GM12878 (cell line): ENCODE results near the gene PTPN14. TPM values are rescaled to one million over a fixed set of nuclear protein-coding genes. Genes with fewer than 3 reads are reported as not detected.
A peak's percentile ranks its signal among the peaks of the same experiment; 100 is the strongest.

Source experiments
- ATAC-seq: fragments of 200-7000 bp; cut with Tn5 transposase; 3 replicates; pipeline ENCODE4 v1.9.1; 2020; ENCODE audit warnings: mild to moderate bottlenecking, moderate library complexity
- BruUV-seq: library from RNA; stranded (reverse); fragments of 400-500 nt; replicated peaks from 2 replicates; lab custom pipeline; 2021; lab: Mats Ljungman, UMichigan
- CTCF ChIA-PET: fragments of 300-600 bp; sonication (Branson Sonifier 250); formaldehyde crosslinking; extraction: SDS; loops from one replicate; lab custom pipeline; 2021; ENCODE audit warnings: inconsistent platforms; lab: Yijun Ruan, JAX
- POLR2A ChIA-PET: fragments of 350-600 bp; formaldehyde crosslinking; extraction: SDS; loops from one replicate; lab custom pipeline; 2021; ENCODE audit warnings: inconsistent platforms; lab: Charles Lee
- RAD21 ChIA-PET: fragments of 300-600 bp; sonication (Branson Sonifier 250); formaldehyde crosslinking; loops from one replicate; lab custom pipeline; 2023; ENCODE audit warnings: antibody characterized with exemption; ENCODE audit not compliant: unreplicated experiment; lab: Charles Lee
- SMC1A ChIA-PET: fragments of 300-600 bp; sonication (Branson Sonifier 250); formaldehyde crosslinking; loops from one replicate; lab custom pipeline; 2023; ENCODE audit not compliant: unreplicated experiment, uncharacterized antibody; lab: Charles Lee
- DNase-seq: peaks from one replicate; pipeline ENCODE4 v3.0.0-alpha.2; 2011; ENCODE audit warnings: low read depth, low spot score
- FAIRE-seq: peaks from 3 replicates; lab custom pipeline; 2011; peaks lifted over from hg19 to GRCh38; lab: Jason Lieb, UNC
- H2AFZ ChIP-seq: 2 replicates; pipeline ENCODE4 v1.6.0; 2011; ENCODE audit warnings: low read depth, low read length, control low read depth; ENCODE audit not compliant: control insufficient read depth
- H3K27ac ChIP-seq: 2 replicates; pipeline ENCODE4 v1.5.1; 2011; ENCODE audit warnings: control low read depth; ENCODE audit not compliant: control insufficient read depth, insufficient read depth
- H3K27me3 ChIP-seq, 2 experiments: replicated peaks in 1 of 2; 2 replicates each; pipeline versions ENCODE4 v1.6.0 to v1.6.1; 2011; ENCODE audit warnings: low read length in 1 of 2; ENCODE audit not compliant: control insufficient read depth in 2 of 2, insufficient read depth in 2 of 2
- H3K36me3 ChIP-seq, 2 experiments: 2 replicates each; pipeline ENCODE4 v1.5.1; 2011; ENCODE audit warnings: low read length in 1 of 2; ENCODE audit not compliant: control insufficient read depth in 2 of 2, insufficient read depth in 2 of 2
- H3K4me1 ChIP-seq: 2 replicates; pipeline ENCODE4 v1.6.1; 2011; ENCODE audit warnings: mild to moderate bottlenecking, low read length, moderate library complexity, mixed read lengths; ENCODE audit not compliant: control insufficient read depth, insufficient read depth
- H3K4me2 ChIP-seq: 2 replicates; pipeline ENCODE4 v1.6.0; 2011; ENCODE audit warnings: control low read depth; ENCODE audit not compliant: control insufficient read depth, insufficient read depth
- H3K4me3 ChIP-seq: fragments of 200-600 bp; sonication (generic); 2 replicates; pipeline ENCODE4 v1.5.1; 2016
- H3K79me2 ChIP-seq: 2 replicates; pipeline ENCODE4 v1.6.0; 2011; ENCODE audit warnings: low read length; ENCODE audit not compliant: control insufficient read depth, insufficient read depth
- H3K9ac ChIP-seq: 2 replicates; pipeline ENCODE4 v1.8.0; 2011; ENCODE audit warnings: low read length, control low read depth, mixed read lengths; ENCODE audit not compliant: control insufficient read depth, insufficient read depth
- H3K9me3 ChIP-seq: replicated peaks from 3 replicates; pipeline ENCODE4 v1.5.1; 2011; ENCODE audit warnings: mild to moderate bottlenecking, low read length; ENCODE audit not compliant: control insufficient read depth, insufficient read depth
- H4K20me1 ChIP-seq: 2 replicates; pipeline ENCODE4 v1.6.0; 2011; ENCODE audit not compliant: control insufficient read depth, insufficient read depth
- ASH2L ChIP-seq: fragments of 300-600, 200-600 bp; sonication (generic); IDR thresholded peaks from 2 replicates; pipeline ENCODE4 v1.6.1; 2017; ENCODE audit warnings: low read depth, mild to moderate bottlenecking, borderline replicate concordance
- CBX3 ChIP-seq: fragments of 200-600 bp; sonication (generic); IDR thresholded peaks from 2 replicates; pipeline ENCODE4 v1.6.1; 2016; ENCODE audit warnings: low read depth, borderline replicate concordance
- MXI1 ChIP-seq: fragments of 150-350 bp; IDR thresholded peaks from 2 replicates; pipeline ENCODE4 v1.6.1; 2011; ENCODE audit warnings: low read depth, mild to moderate bottlenecking, inconsistent platforms, low read length, improper control_type of control experiment
- NFXL1 ChIP-seq: fragments of 450-650 bp; IDR thresholded peaks from 2 replicates; pipeline ENCODE4 v1.6.1; 2017; ENCODE audit warnings: antibody characterized with exemption, mild to moderate bottlenecking, borderline replicate concordance
- TBL1XR1 ChIP-seq: IDR thresholded peaks from 2 replicates; pipeline ENCODE4 v1.6.1; 2012; ENCODE audit warnings: low read depth, low read length, improper control_type of control experiment
- ZNF274 ChIP-seq: IDR thresholded peaks from one replicate; pipeline ENCODE4 v1.8.0; 2011; ENCODE audit not compliant: insufficient read length, insufficient read depth
- WGBS: methylation state at CpG from one replicate; pipeline ENCODE4 v1.1.6; 2016; ENCODE audit warnings: low lambda C conversion rate; ENCODE audit not compliant: insufficient replicate concordance, insufficient coverage; ENCODE audit errors: missing lambda C conversion rate; 5-methylcytosine and 5-hydroxymethylcytosine counted together
- in situ Hi-C: fragments of 300-500 bp; cut with MboI; formaldehyde crosslinking; loops from 9 replicates; pipeline ENCODE4 v1.14.3; 2018; ENCODE audit warnings: mixed read lengths
- intact Hi-C: fragments of 100-400 bp; cut with micrococcal nuclease; formaldehyde crosslinking; loops from one replicate; pipeline ENCODE4 v1.14.2; 2022; ENCODE audit not compliant: unreplicated experiment
- polyA plus RNA-seq, 11 experiments: library from polyadenylated mRNA; depleted of rRNA in 4 of 11; unstranded in 6 of 11; stranded (reverse) in 5 of 11; fragments of >200 nt; fragmentation: Nextera tagmentation in 4 of 11; fragmentation: Illumina TruSeq in 1 of 11; extraction: Ambion mirVana in 4 of 11; extraction: Trizol in 1 of 11; gene quantifications; 1 replicate in 1 of 11; 2 replicates in 10 of 11; pipeline versions ENCODE4 v1.2.1 to v1.2.3, GENCODE V29; 2011 to 2016; ENCODE audit warnings: inconsistent platforms in 2 of 11, missing spikeins in 2 of 11, low read depth in 1 of 11
- total RNA-seq, 4 experiments: library from RNA; depleted of rRNA in 3 of 4; stranded (reverse); fragments of >200 nt in 3 of 4; fragmentation: Illumina TruSeq in 1 of 4; extraction: Trizol in 1 of 4; gene quantifications; 2 replicates each; pipeline versions ENCODE4 v1.2.1 to v1.2.3, GENCODE V29; 2013 to 2021
- TF ChIP-seq, protein P1 (sequence below): IDR thresholded peaks from 2 replicates; pipeline ENCODE4 v1.6.1; 2012; ENCODE audit warnings: improper control_type of control experiment, low read depth, low read length; ENCODE audit not compliant: insufficient replicate concordance
- TF ChIP-seq, protein P2 (sequence below): fragments of 450-650 bp; formaldehyde crosslinking; IDR thresholded peaks from 2 replicates; pipeline ENCODE4 v1.4.0; 2022; ENCODE audit warnings: mild to moderate bottlenecking, moderate library complexity
- TF ChIP-seq, protein P3 (sequence below): fragments of 450-650 bp; IDR thresholded peaks from 2 replicates; pipeline ENCODE4 v1.6.1; 2017; ENCODE audit warnings: mild to moderate bottlenecking

Gene PTPN14
- total and polyA plus RNA-seq, 10 of the 15 experiments (the other 5 are each of a cell fraction or from before 2014, with no cell fraction given): 0.05 to 5.1 (median 0.44) TPM

DNA sequence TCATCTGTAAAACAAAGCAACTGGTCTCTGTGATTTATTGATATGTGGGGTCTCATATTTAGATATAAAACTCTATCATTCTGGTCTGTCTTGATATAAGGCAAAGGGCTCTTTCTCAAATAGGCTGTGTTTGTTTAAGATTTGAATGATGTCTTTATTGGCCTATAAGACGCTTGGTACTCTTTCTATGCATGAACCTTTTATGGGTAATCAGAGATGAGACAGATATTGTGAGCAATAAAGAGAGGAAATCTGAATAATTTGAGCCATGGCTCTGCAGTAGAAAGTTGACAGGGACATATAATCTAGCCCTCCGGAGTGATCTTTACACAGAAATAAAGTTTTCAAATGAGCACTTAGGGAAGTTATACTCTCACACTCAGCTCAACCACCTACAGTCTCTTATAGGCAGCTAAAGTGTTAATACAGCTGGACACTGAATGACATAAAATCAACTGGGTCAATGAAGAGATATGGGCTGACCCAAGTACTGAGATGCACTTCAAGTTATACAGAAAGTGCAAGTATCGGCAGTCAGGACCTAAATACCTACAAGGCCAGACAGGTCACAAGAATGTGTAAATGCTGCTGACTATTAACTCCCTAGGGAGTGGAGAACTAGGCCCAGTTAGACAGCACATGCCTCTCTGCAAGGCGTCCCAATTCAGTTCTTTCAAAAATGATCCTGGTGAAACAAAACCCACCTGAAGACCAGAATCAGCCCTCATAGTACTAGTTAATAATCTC is 111.0 kb downstream of the PTPN14 start:
- intact Hi-C loops: no loop called here
- CTCF ChIA-PET: interaction anchor here (1.1 to 2.2 kb wide), 6 partner anchors 13 to 108 kb away, joined by 3 to 5 read pairs (median 4); no protein-coding TSS in a partner anchor
- Histone ChIP-seq H3K9me3 (no peaks in the 10 kb centered on the region; the same call in 2 of the 3 replicates), H3K27ac (no peak overlapping the region; the same call in 1 of the 2 replicates), H3K4me3 (no peak overlapping the region), H3K9ac (no peak overlapping the region; the same call in 1 of the 2 replicates), H3K36me3 (no peaks in the 10 kb centered on the region), H3K4me2 (no peak overlapping the region), H3K79me2 (no peaks in the 10 kb centered on the region), H3K4me1 (peaks cover 12% of the 10 kb centered on the region), H4K20me1 (no peaks in the 10 kb centered on the region), H3K27me3 (no peaks in the 10 kb centered on the region), H2AFZ (peak overlapping the region; percentile 82)
- no peak for FAIRE-seq
- WGBS: 72% methylated on average over 4 of the region's 4 CpGs
- in situ Hi-C loops: no loop called here
- RAD21 ChIA-PET: interaction anchor here (1.4 to 3.3 kb wide), 11 partner anchors 11 to 144 kb away, joined by 3 to 23 read pairs (median 9); no protein-coding TSS in a partner anchor
- ATAC-seq: peak; percentile 19
- POLR2A ChIA-PET: interaction anchor here (0.5 to 2.0 kb wide), 7 partner anchors 18 to 101 kb away, joined by 3 to 8 read pairs (median 4); no protein-coding TSS in a partner anchor
- BruUV-seq: no TSS peak
- no peak for DNase-seq
- SMC1A ChIA-PET: interaction anchor here (0.9 to 3.5 kb wide), 24 partner anchors 11 to 144 kb away, joined by 3 to 30 read pairs (median 6); no protein-coding TSS in a partner anchor
- TF ChIP-seq TBL1XR1 (no peak), ZNF274 (no peak), NFXL1 (no peak), ASH2L (no peak), CBX3 (no peak), MXI1 (no peak)
- TF ChIP-seq, protein P1, sequence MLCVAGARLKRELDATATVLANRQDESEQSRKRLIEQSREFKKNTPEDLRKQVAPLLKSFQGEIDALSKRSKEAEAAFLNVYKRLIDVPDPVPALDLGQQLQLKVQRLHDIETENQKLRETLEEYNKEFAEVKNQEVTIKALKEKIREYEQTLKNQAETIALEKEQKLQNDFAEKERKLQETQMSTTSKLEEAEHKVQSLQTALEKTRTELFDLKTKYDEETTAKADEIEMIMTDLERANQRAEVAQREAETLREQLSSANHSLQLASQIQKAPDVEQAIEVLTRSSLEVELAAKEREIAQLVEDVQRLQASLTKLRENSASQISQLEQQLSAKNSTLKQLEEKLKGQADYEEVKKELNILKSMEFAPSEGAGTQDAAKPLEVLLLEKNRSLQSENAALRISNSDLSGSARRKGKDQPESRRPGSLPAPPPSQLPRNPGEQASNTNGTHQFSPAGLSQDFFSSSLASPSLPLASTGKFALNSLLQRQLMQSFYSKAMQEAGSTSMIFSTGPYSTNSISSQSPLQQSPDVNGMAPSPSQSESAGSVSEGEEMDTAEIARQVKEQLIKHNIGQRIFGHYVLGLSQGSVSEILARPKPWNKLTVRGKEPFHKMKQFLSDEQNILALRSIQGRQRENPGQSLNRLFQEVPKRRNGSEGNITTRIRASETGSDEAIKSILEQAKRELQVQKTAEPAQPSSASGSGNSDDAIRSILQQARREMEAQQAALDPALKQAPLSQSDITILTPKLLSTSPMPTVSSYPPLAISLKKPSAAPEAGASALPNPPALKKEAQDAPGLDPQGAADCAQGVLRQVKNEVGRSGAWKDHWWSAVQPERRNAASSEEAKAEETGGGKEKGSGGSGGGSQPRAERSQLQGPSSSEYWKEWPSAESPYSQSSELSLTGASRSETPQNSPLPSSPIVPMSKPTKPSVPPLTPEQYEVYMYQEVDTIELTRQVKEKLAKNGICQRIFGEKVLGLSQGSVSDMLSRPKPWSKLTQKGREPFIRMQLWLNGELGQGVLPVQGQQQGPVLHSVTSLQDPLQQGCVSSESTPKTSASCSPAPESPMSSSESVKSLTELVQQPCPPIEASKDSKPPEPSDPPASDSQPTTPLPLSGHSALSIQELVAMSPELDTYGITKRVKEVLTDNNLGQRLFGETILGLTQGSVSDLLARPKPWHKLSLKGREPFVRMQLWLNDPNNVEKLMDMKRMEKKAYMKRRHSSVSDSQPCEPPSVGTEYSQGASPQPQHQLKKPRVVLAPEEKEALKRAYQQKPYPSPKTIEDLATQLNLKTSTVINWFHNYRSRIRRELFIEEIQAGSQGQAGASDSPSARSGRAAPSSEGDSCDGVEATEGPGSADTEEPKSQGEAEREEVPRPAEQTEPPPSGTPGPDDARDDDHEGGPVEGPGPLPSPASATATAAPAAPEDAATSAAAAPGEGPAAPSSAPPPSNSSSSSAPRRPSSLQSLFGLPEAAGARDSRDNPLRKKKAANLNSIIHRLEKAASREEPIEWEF: no peak
- TF ChIP-seq, protein P2, sequence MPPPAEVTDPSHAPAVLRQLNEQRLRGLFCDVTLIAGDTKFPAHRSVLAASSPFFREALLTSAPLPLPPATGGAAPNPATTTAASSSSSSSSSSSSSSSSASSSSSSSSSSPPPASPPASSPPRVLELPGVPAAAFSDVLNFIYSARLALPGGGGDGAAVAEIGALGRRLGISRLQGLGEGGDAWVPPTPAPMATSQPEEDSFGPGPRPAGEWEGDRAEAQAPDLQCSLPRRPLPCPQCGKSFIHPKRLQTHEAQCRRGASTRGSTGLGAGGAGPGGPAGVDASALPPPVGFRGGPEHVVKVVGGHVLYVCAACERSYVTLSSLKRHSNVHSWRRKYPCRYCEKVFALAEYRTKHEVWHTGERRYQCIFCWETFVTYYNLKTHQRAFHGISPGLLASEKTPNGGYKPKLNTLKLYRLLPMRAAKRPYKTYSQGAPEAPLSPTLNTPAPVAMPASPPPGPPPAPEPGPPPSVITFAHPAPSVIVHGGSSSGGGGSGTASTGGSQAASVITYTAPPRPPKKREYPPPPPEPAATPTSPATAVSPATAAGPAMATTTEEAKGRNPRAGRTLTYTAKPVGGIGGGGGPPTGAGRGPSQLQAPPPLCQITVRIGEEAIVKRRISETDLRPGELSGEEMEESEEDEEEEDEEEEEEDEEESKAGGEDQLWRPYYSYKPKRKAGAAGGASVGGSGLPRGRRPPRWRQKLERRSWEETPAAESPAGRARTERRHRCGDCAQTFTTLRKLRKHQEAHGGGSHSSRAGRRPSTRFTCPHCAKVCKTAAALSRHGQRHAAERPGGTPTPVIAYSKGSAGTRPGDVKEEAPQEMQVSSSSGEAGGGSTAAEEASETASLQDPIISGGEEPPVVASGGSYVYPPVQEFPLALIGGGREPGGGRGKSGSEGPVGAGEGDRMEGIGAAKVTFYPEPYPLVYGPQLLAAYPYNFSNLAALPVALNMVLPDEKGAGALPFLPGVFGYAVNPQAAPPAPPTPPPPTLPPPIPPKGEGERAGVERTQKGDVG (CRISPR knock-in tag): no peak
- TF ChIP-seq, protein P3, sequence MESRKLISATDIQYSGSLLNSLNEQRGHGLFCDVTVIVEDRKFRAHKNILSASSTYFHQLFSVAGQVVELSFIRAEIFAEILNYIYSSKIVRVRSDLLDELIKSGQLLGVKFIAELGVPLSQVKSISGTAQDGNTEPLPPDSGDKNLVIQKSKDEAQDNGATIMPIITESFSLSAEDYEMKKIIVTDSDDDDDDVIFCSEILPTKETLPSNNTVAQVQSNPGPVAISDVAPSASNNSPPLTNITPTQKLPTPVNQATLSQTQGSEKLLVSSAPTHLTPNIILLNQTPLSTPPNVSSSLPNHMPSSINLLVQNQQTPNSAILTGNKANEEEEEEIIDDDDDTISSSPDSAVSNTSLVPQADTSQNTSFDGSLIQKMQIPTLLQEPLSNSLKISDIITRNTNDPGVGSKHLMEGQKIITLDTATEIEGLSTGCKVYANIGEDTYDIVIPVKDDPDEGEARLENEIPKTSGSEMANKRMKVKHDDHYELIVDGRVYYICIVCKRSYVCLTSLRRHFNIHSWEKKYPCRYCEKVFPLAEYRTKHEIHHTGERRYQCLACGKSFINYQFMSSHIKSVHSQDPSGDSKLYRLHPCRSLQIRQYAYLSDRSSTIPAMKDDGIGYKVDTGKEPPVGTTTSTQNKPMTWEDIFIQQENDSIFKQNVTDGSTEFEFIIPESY: no peak
